Measurements from ENCODE around the gene CLDN14. TPM values are rescaled to one million over a fixed set of nuclear protein-coding genes. Genes with fewer than 3 reads are reported as not detected.

The CLDN14 gene
- polyA plus RNA-seq, 3 donors, result not detected

- H3K27me3 Mint-ChIP-seq (ENCODE audit: low read depth in 3 of 3), result peaks cover 22 to 38% (median 31%) of the 10 kb centered on the region in 3 donors
- H4K20me1 ChIP-seq (ENCODE audit: insufficient read depth, low read length), result no peaks in the 10 kb centered on the region
- intact Hi-C loops (cut with micrococcal nuclease), result loop anchor here in 1 of 2 donors (10.0 kb wide), 1 partner anchor 75 kb away; no protein-coding TSS in a partner anchor
- H3K9me3 Mint-ChIP-seq, result no peaks in the 10 kb centered on the region
- under 1% methylated on average over 18 of the region's 22 CpGs for WGBS (ENCODE audit: insufficient coverage)
- peak overlapping the region; percentile 50 for H3K9ac ChIP-seq (ENCODE audit: insufficient read depth, low read length, poor library complexity, severe bottlenecking)
- H3K36me3 Mint-ChIP-seq, result peaks cover 0 to 9% of the 10 kb centered on the region in 2 donors
- DNase-seq, result peak; percentile 91 to 97 (median 96)
- no peaks in the 10 kb centered on the region for H3K79me2 ChIP-seq (ENCODE audit: insufficient read depth, low read length)
- no peak for TF ChIP-seq CTCF (IDR thresholded peaks at IDR 0.05)
- H3K4me3 Mint-ChIP-seq, result peak overlapping the region; percentile 83 to 93
- no peaks in the 10 kb centered on the region for H3K9me3 ChIP-seq (replicated peaks in 1 of 2; ENCODE audit: control insufficient read depth in 1 of 2, insufficient read depth in 1 of 2, low read length in 2 of 2)
- peaks cover 0 to 14% of the 10 kb centered on the region in 2 donors for H3K27me3 ChIP-seq (ENCODE audit: control insufficient read depth in 2 of 2, insufficient read depth in 2 of 2, low read length in 2 of 2)
- peak overlapping the region; percentile 65 for H2AFZ ChIP-seq (ENCODE audit: insufficient read depth, low read depth, low read length, poor library complexity, severe bottlenecking)
- H3K4me1 Mint-ChIP-seq, result peaks cover 32% of the 10 kb centered on the region
- peak overlapping the region; percentile 71 for H3K4me2 ChIP-seq (replicated peaks; ENCODE audit: extremely low read depth, low read length, poor library complexity, severe bottlenecking)
- H3K27ac ChIP-seq (ENCODE audit: low read depth in 1 of 2, low read length in 2 of 2), result peak overlapping the region in 1 of 2 donors; percentile 61
- no peaks in the 10 kb centered on the region for H3K36me3 ChIP-seq (replicated peaks in 1 of 2; ENCODE audit: control insufficient read depth in 1 of 2, insufficient read depth in 2 of 2, low read length in 2 of 2)
- peak overlapping the region; percentile 18 to 56 (median 24) for H3K4me3 ChIP-seq (replicated peaks in 1 of 3; ENCODE audit: low read depth in 2 of 3, low read length in 3 of 3)
- H3K27ac Mint-ChIP-seq, result peak overlapping the region; percentile 54 to 97 (median 85)
- peaks cover 21 to 22% of the 10 kb centered on the region in 2 donors for H3K4me1 ChIP-seq (ENCODE audit: control insufficient read depth in 1 of 2, insufficient read depth in 2 of 2, low read length in 2 of 2)
Observed at GRCh38 chr21:36429947-36430546, 49.9 kb downstream of the CLDN14 start.

GRCh38 chr21:36428761-36429432 lies 51.0 kb downstream of the CLDN14 start:
- whole genome bisulfite sequencing (ENCODE audit: insufficient coverage), result 67% methylated on average over 11 of the region's 12 CpGs
- H3K9me3 Mint-ChIP-seq, result no peaks in the 10 kb centered on the region
- Histone ChIP-seq H3K9me3 (replicated peaks in 1 of 2; ENCODE audit: control insufficient read depth in 1 of 2, insufficient read depth in 1 of 2, low read length in 2 of 2) (no peaks in the 10 kb centered on the region), H3K36me3 (replicated peaks in 1 of 2; ENCODE audit: control insufficient read depth in 1 of 2, insufficient read depth in 2 of 2, low read length in 2 of 2) (no peaks in the 10 kb centered on the region), H3K4me1 (ENCODE audit: control insufficient read depth in 1 of 2, insufficient read depth in 2 of 2, low read length in 2 of 2) (peaks cover 21 to 22% of the 10 kb centered on the region in 2 donors), H3K4me2 (replicated peaks; ENCODE audit: extremely low read depth, low read length, poor library complexity, severe bottlenecking) (no peak overlapping the region), H3K27ac (ENCODE audit: low read depth in 1 of 2, low read length in 2 of 2) (peak overlapping the region in 1 of 2 donors; percentile 61), H3K9ac (ENCODE audit: insufficient read depth, low read length, poor library complexity, severe bottlenecking) (no peak overlapping the region), H4K20me1 (ENCODE audit: insufficient read depth, low read length) (no peaks in the 10 kb centered on the region), H3K27me3 (ENCODE audit: control insufficient read depth in 2 of 2, insufficient read depth in 2 of 2, low read length in 2 of 2) (peaks cover 0 to 14% of the 10 kb centered on the region in 2 donors), H3K79me2 (ENCODE audit: insufficient read depth, low read length) (no peaks in the 10 kb centered on the region), H2AFZ (ENCODE audit: insufficient read depth, low read depth, low read length, poor library complexity, severe bottlenecking) (no peak overlapping the region), H3K4me3 (replicated peaks in 1 of 3; ENCODE audit: low read depth in 2 of 3, low read length in 3 of 3) (no peak overlapping the region)
- intact Hi-C loops (cut with micrococcal nuclease), result loop anchor here in 1 of 2 donors (10.0 kb wide), 1 partner anchor 76 kb away; no protein-coding TSS in a partner anchor
- H3K27me3 Mint-ChIP-seq (ENCODE audit: low read depth in 3 of 3), result peaks cover 22 to 35% (median 29%) of the 10 kb centered on the region in 3 donors
- peak overlapping the region in 5 of 7 donors; percentile 44 to 97 (median 85) for H3K27ac Mint-ChIP-seq
- H3K4me1 Mint-ChIP-seq, result peaks cover 33% of the 10 kb centered on the region
- H3K4me3 Mint-ChIP-seq, result peak overlapping the region; percentile 83 to 93
- peaks cover 0 to 9% of the 10 kb centered on the region in 2 donors for H3K36me3 Mint-ChIP-seq
- TF ChIP-seq CTCF (IDR thresholded peaks at IDR 0.05), result no peak
- DNase-seq, result peak in 1 of 3 donors; percentile 33
